ENCODE measurements around the gene HSF2BP. TPM values are rescaled to one million over a fixed set of nuclear protein-coding genes. Genes with fewer than 3 reads are reported as not detected.
"Not testable (repeated sequence)": the region's sequence is repeated elsewhere in the genome, so short reads cannot be mapped to it uniquely, and the experiment has no call there.

The HSF2BP gene
- total and polyA plus RNA-seq, 7 donors: 0.16 to 0.83 (median 0.46) TPM

GRCh38 chr21:43479197-43479596 lies 180.1 kb downstream of the HSF2BP start:
- H3K4me1 ChIP-seq; H3K4me3 ChIP-seq; DNase-seq; intact Hi-C loops (cut with DNase I); H3K36me3 ChIP-seq; H3K27ac ChIP-seq; H3K27me3 ChIP-seq; H3K9me3 ChIP-seq: not testable (repeated sequence)
- WGBS, 2 donors: no CpG with 5 or more reads among the region's 13 CpGs

Small RNA genes within 50 kb of the gene (small RNA-seq; reads per million reads assigned to genes)
- gene MIR6070: 0 reads per million in 3 donors

Other genes starting within 250 kb of the HSF2BP start
- 10 to 100 TPM in 2 of 4 donors, 1 to 10 TPM in 1, not detected in 1; 7.9 to 33.8 (median 18.5) TPM for gene SIK1, start 232.4 kb downstream of the HSF2BP start, total RNA-seq
- gene SIK1, start 232.4 kb downstream of the HSF2BP start, polyA plus RNA-seq: 1 to 10 TPM in 2 of 3 donors, under 1 TPM in 1; under 0.01 to 6.7 (median 4.9) TPM
- 10 to 100 TPM; 14.3 to 20.5 (median 17.6) TPM for gene RRP1B, start 72 bp upstream of the HSF2BP start, total RNA-seq
- 10 to 100 TPM in 1 of 3 donors, 1 to 10 TPM in 2; 3.5 to 15.2 (median 3.6) TPM for gene RRP1B, start 72 bp upstream of the HSF2BP start, polyA plus RNA-seq
- gene PDXK, start 59.6 kb upstream of the HSF2BP start, total RNA-seq: 10 to 100 TPM; 22.1 to 26.0 (median 23.9) TPM
- 10 to 100 TPM; 43.8 to 88.5 (median 51.3) TPM for gene PDXK, start 59.6 kb upstream of the HSF2BP start, polyA plus RNA-seq
- 1 to 10 TPM; 7.1 to 9.7 (median 7.8) TPM for gene CSTB, start 116.8 kb upstream of the HSF2BP start, total RNA-seq
- 100 to 1,000 TPM in 2 of 3 donors, 10 to 100 TPM in 1; 76.0 to 167 (median 101) TPM for gene CSTB, start 116.8 kb upstream of the HSF2BP start, polyA plus RNA-seq
- 10 to 100 TPM; 10.3 to 16.1 (median 11.8) TPM for gene RRP1, start 130.1 kb upstream of the HSF2BP start, total RNA-seq
- 10 to 100 TPM in 1 of 3 donors, 1 to 10 TPM in 2; 3.9 to 16.2 (median 5.4) TPM for gene RRP1, start 130.1 kb upstream of the HSF2BP start, polyA plus RNA-seq
- gene AGPAT3, start 205.7 kb upstream of the HSF2BP start, total RNA-seq: 10 to 100 TPM; 18.9 to 26.6 (median 19.8) TPM
- gene AGPAT3, start 205.7 kb upstream of the HSF2BP start, polyA plus RNA-seq: 10 to 100 TPM; 14.4 to 48.5 (median 33.3) TPM